Choroid plexus epithelial cell (primary cell): ENCODE data around the gene ALS2CL.

Experiments used
- DNase-seq: peaks from one replicate; pipeline ENCODE4 v3.0.0-alpha.2; 2010; ENCODE audit warnings: low read depth
- H3K4me3 ChIP-seq: 2 replicates; pipeline ENCODE4 v1.5.1; 2011; ENCODE audit warnings: low read depth, mild to moderate bottlenecking, control low read depth, low read length, moderate library complexity
- CTCF ChIP-seq: conservative IDR thresholded peaks from 2 replicates; pipeline ENCODE4 v1.5.1; 2011; ENCODE audit warnings: low read depth, mild to moderate bottlenecking, control low read depth, inconsistent platforms, low read length, moderate library complexity

ALS2CL gene

GRCh38 chr3:46667657-46668056, 25.8 kb downstream of the ALS2CL start:
- no peak for TF ChIP-seq CTCF
- H3K4me3 ChIP-seq = no peak overlapping the region
- no peak for DNase-seq

- DNase-seq = no peak
- TF ChIP-seq CTCF = no peak
- no peak overlapping the region for H3K4me3 ChIP-seq
These were observed 26.3 kb downstream of the ALS2CL start for GRCh38 chr3:46667061-46667621.

- no peak for DNase-seq
- no peak for TF ChIP-seq CTCF
- H3K4me3 ChIP-seq = no peak overlapping the region
These were observed 27.0 kb downstream of the ALS2CL start for GRCh38 chr3:46666453-46666845.

DNA sequence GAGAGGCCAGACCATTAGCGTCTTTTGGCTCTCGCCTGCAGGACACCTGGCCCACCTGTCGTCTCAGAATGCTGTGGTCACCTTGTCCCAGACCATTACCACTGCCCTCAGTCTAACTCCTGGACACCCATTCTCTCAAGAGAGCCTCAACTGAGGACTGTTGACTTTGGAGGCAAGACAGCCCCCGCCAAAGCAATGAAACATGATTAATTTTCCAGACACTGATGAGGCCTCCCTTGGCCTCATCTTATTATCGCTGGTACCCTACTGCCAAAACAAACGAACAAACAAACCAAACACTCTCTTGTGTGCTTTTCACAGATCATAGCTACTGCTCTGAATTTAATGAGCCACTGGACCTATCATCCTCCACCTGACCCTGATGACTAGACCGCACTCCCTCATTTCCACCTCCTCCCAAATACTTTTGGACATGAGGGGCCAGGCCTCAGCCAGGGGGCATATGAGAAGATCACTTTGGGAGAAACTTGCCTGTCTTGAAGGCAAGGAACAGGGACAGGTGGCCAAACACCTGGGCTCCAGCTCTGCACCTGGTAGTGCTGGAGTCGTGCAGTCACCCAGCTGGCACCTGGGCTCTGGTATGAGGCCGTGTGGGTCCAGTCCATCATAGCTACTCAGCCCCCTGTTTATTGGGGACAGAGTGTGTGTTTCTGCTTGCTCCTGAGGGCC, 27.6 kb downstream of the ALS2CL start:
- TF ChIP-seq CTCF = no peak
- DNase-seq = no peak
- H3K4me3 ChIP-seq = no peak overlapping the region

DNA sequence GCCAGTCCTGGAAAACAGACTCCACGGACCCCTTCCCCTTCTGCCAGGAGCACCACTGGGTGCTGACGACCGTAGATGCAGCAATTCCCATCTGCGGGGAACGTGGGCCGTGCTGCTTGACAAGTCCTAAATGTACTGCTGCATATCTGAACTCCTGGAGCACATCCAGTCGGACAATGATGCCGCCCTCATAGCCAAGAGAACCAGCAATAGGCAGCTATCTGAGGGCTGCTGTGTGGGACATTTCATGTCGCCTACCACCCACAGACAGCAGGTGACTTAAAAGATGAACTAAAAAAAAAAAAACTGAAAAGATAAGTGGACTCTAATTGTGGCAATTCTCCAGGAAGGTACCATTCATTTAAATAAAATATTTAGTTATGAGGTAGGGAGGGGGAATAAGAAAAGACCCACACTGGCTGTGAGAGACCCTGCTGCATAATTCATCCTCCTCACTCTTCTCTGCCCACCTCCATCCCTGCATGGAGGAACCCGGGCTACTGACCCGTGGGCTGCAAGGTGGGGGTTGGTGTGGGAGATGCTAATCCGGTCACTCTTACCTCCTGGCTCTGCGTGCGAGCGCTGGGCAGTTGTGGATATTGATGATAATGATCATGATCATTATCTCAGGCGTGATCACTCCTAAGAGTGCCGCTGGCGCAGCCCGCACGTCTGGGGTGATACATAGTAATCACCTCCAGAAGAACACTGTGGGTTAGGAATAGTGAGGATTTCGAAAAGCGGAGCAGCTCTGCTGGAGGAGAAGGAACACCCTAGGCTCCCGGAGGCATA, 28.3 kb downstream of the ALS2CL start:
- H3K4me3 ChIP-seq = no peak overlapping the region
- TF ChIP-seq CTCF = no peak
- no peak for DNase-seq

DNA sequence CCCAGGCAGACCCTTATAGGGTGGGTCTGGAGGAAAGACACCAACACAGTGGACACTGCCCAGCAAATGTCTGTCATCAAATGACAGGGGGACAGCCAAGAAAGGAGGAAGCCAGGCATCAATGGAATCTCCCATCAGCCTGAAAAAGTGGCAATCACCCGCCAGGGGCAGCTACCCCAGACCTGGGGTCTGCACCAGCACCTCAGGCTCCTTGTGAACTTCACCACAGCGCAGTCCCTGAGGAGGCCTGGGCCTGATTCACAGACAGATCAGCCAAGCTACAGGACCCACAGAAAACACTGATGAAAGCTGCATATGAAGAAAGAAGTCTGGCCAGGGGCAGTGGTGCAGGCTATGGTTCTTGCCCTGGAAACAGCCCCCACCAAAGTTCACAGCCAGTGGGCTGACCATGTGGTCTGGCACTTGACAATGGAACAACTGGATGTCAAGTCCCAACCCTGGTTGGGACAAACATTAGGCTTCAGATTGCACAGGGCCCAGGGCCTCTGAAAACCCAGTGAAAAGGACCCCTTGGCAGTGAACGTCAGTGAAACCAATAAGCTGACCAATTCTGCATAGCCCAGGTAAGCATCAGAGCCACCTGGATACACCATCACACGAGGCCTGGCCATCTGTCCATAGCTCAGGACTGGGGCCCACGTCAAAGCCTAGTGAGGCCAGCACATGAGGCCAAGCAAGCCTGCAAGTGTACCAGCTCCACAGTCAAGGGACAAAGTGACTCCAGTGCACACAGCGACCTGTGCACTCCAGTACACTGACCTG, 29.1 kb downstream of the ALS2CL start:
- no peak for TF ChIP-seq CTCF
- H3K4me3 ChIP-seq = no peak overlapping the region
- no peak for DNase-seq
